HepG2 (cell line): Measurements from ENCODE around the gene VARS2. TPM values are rescaled to one million over a fixed set of nuclear protein-coding genes. Genes with fewer than 3 reads are reported as not detected.

Experiments used
- ATAC-seq: fragments of 200-7000 bp; cut with Tn5 transposase; 3 replicates; pipeline ENCODE4 v1.9.1; 2020; ENCODE audit warnings: mild to moderate bottlenecking, moderate library complexity
- BruUV-seq: library from RNA; stranded (reverse); fragments of 400-500 nt; replicated peaks from 2 replicates; lab custom pipeline; 2021; lab: Mats Ljungman, UMichigan
- CTCF ChIA-PET: fragments of 300-600 bp; formaldehyde crosslinking; extraction: SDS; loops from one replicate; lab custom pipeline; 2021; ENCODE audit warnings: low total read pairs, inconsistent platforms, low intra/inter-chr PET ratio; lab: Yijun Ruan, JAX
- POLR2A ChIA-PET: fragments of 350-600 bp; sonication (Branson Sonifier 250); formaldehyde crosslinking; loops from one replicate; lab custom pipeline; 2020; ENCODE audit warnings: antibody characterized with exemption, inconsistent platforms; lab: Yijun Ruan, JAX
- DNase-seq: peaks from one replicate; pipeline ENCODE4 v3.0.0-alpha.2; 2015; ENCODE audit warnings: low spot score
- FAIRE-seq: peaks from 3 replicates; lab custom pipeline; 2011; peaks lifted over from hg19 to GRCh38; lab: Jason Lieb, UNC
- H2AFZ ChIP-seq: one replicate; pipeline ENCODE4 v1.6.1; 2011; ENCODE audit warnings: low read length, inconsistent platforms
- H3K27ac ChIP-seq: fragments of 300-600 bp; 3 replicates; pipeline ENCODE4 v1.8.0; 2011; ENCODE audit warnings: mixed run types, mild to moderate bottlenecking, mixed read lengths, low read length, inconsistent platforms; ENCODE audit not compliant: insufficient read depth; ENCODE audit errors: extremely low read length
- H3K27me3 ChIP-seq, 2 experiments: fragments of 200-600 bp in 1 of 2; 2 replicates in 1 of 2; 3 replicates in 1 of 2; pipeline versions ENCODE4 v1.6.0 to v1.8.0; 2011; ENCODE audit warnings: low read length in 2 of 2, mild to moderate bottlenecking in 2 of 2, moderate library complexity in 2 of 2, inconsistent platforms in 1 of 2; ENCODE audit not compliant: insufficient read depth in 2 of 2, control insufficient read depth in 1 of 2
- H3K36me3 ChIP-seq, 2 experiments: fragments of 200-600 bp in 1 of 2; replicated peaks in 1 of 2; 2 replicates in 1 of 2; 3 replicates in 1 of 2; pipeline versions ENCODE4 v1.5.1 to v1.8.0; 2011; ENCODE audit warnings: low read length in 2 of 2, inconsistent platforms in 1 of 2; ENCODE audit not compliant: insufficient read depth in 2 of 2, control insufficient read depth in 1 of 2
- H3K4me1 ChIP-seq: 2 replicates; pipeline ENCODE4 v1.5.1; 2012; ENCODE audit warnings: low read length, inconsistent platforms; ENCODE audit not compliant: insufficient read depth
- H3K4me2 ChIP-seq: 2 replicates; pipeline ENCODE4 v1.6.0; 2011; ENCODE audit warnings: low read depth, low read length, inconsistent platforms
- H3K4me3 ChIP-seq, 3 experiments: fragments of 200-600 bp in 1 of 3; sonication (generic), shearing (Covaris generic) in 1 of 3; replicated peaks in 1 of 3; 2 replicates each; pipeline ENCODE4 v1.5.1; 2011 to 2016; ENCODE audit warnings: low read length in 3 of 3, inconsistent platforms in 2 of 3, low read depth in 2 of 3, mild to moderate bottlenecking in 2 of 3, control low read depth in 1 of 3, mixed read lengths in 1 of 3; ENCODE audit not compliant: insufficient read depth in 1 of 3
- H3K79me2 ChIP-seq: one replicate; pipeline ENCODE4 v1.6.1; 2011; ENCODE audit warnings: low read length, inconsistent platforms; ENCODE audit not compliant: insufficient read depth
- H3K9ac ChIP-seq: 2 replicates; pipeline ENCODE4 v1.6.0; 2011; ENCODE audit warnings: mild to moderate bottlenecking, low read depth, low read length, inconsistent platforms; ENCODE audit not compliant: insufficient read depth
- H3K9me3 ChIP-seq: 2 replicates; pipeline ENCODE4 v1.5.1; 2012; ENCODE audit warnings: mild to moderate bottlenecking, low read length
- H4K20me1 ChIP-seq: 2 replicates; pipeline ENCODE4 v1.6.0; 2011; ENCODE audit warnings: inconsistent platforms, mild to moderate bottlenecking, low read length, moderate library complexity; ENCODE audit not compliant: insufficient read depth
- ATF7 ChIP-seq, 2 experiments: fragments of 450-650 bp in 1 of 2; sonication (generic) in 1 of 2; formaldehyde crosslinking in 1 of 2; IDR thresholded peaks; 2 replicates each; pipeline versions ENCODE4 v1.4.0 to v1.6.1; 2016 to 2020; ENCODE audit warnings: antibody characterized with exemption in 1 of 2, mild to moderate bottlenecking in 1 of 2, missing genetic modification reagents in 1 of 2
- EZH2 ChIP-seq: conservative IDR thresholded peaks from 2 replicates; pipeline ENCODE4 v1.6.1; 2012; ENCODE audit warnings: mild to moderate bottlenecking, low read depth, low read length, moderate library complexity
- RBAK ChIP-seq: sonication (generic); formaldehyde crosslinking; IDR thresholded peaks from 2 replicates; pipeline ENCODE4 v1.5.1; 2020; ENCODE audit warnings: mild to moderate bottlenecking, missing genetic modification reagents
- SRSF1 ChIP-seq: fragments of 200-400 bp; formaldehyde crosslinking; optimal IDR thresholded peaks from 2 replicates; pipeline ENCODE3; 2017; ENCODE audit warnings: mild to moderate bottlenecking, low read depth, low read length, moderate library complexity
- ZNF354B ChIP-seq: sonication (generic); formaldehyde crosslinking; IDR thresholded peaks from 2 replicates; pipeline ENCODE4 v1.8.0; 2022; ENCODE audit warnings: mild to moderate bottlenecking, missing genetic modification reagents
- ZNF75D ChIP-seq: sonication (generic); formaldehyde crosslinking; IDR thresholded peaks from 2 replicates; pipeline ENCODE4 v1.8.1; 2023; ENCODE audit warnings: missing genetic modification reagents, mild to moderate bottlenecking, borderline replicate concordance
- WGBS: methylation state at CpG from one replicate; pipeline ENCODE4 v1.1.6; 2017; ENCODE audit warnings: low lambda C conversion rate; 5-methylcytosine and 5-hydroxymethylcytosine counted together
- in situ Hi-C: cut with HindIII; loops from 2 replicates; pipeline ENCODE4 v1.10.0; 2017; ENCODE audit warnings: low pct_unique_long_range_greater_than_20kb; ENCODE audit not compliant: extremely low pct_ligation_motif_present
- intact Hi-C: fragments of 100-400 bp; cut with micrococcal nuclease; formaldehyde crosslinking; loops from one replicate; pipeline ENCODE4 v1.10.0; 2022; ENCODE audit not compliant: unreplicated experiment
- polyA plus RNA-seq, 8 experiments: library from polyadenylated mRNA; depleted of rRNA in 3 of 8; stranded (reverse) in 7 of 8; unstranded in 1 of 8; fragments of >200 nt; fragmentation: Illumina TruSeq in 4 of 8; extraction: Trizol in 4 of 8; gene quantifications; 2 replicates each; pipeline versions ENCODE4 v1.2.1 to v1.2.3, GENCODE V29; 2011 to 2016; ENCODE audit warnings: low read depth in 4 of 8, missing spikeins in 1 of 8, mixed read lengths in 1 of 8; ENCODE audit not compliant: insufficient read depth in 1 of 8
- total RNA-seq, 5 experiments: library from RNA; depleted of rRNA; stranded (reverse); fragments of >200 nt; fragmentation: Illumina TruSeq; extraction: Trizol; gene quantifications; 2 replicates each; pipeline ENCODE4 v1.2.3, GENCODE V29; 2016; ENCODE audit warnings: low read depth in 1 of 5
- TF ChIP-seq, protein P1 (sequence below): IDR thresholded peaks from 2 replicates; pipeline ENCODE4 v1.6.1; 2016; ENCODE audit warnings: mild to moderate bottlenecking
- TF ChIP-seq, protein P2 (sequence below), 2 experiments: fragments of 450-650 bp in 1 of 2; sonication (generic) in 1 of 2; formaldehyde crosslinking in 1 of 2; IDR thresholded peaks; 2 replicates each; pipeline versions ENCODE4 v1.6.1 to v1.8.0; 2016 to 2022; ENCODE audit warnings: antibody characterized with exemption in 1 of 2, mild to moderate bottlenecking in 1 of 2, missing genetic modification reagents in 1 of 2

The VARS2 gene
- total and polyA plus RNA-seq, 2 of the 13 experiments (the other 11 are each of a cell fraction or from before 2014, with no cell fraction given), result 61.8 to 71.8 TPM

GRCh38 chr6:30871592-30872183, 42.4 kb upstream of the VARS2 start:
- Histone ChIP-seq H3K9me3 (peaks cover 16% of the 10 kb centered on the region; the same call in 1 of the 2 replicates), H3K4me1 (peaks cover 8% of the 10 kb centered on the region), H3K36me3 (no peaks in the 10 kb centered on the region), H2AFZ (no peak overlapping the region), H3K4me3 (no peak overlapping the region), H3K27ac (no peak overlapping the region), H4K20me1 (no peaks in the 10 kb centered on the region)
- in situ Hi-C loops, result no loop called here
- DNase-seq (no peak), FAIRE-seq (no peak), ATAC-seq (no peak)
- no TSS peak for BruUV-seq
- 44% methylated on average over 4 of the region's 4 CpGs for WGBS
- CTCF ChIA-PET, result no interaction called here
- no peak for TF ChIP-seq ATF7 (IDR thresholded peaks at IDR 0.05)
- TF ChIP-seq ATF7 (CRISPR knock-in tag; IDR thresholded peaks at IDR 0.05), result no peak
- no peak for TF ChIP-seq SRSF1
- no peak for TF ChIP-seq ZNF75D (CRISPR knock-in tag)
- TF ChIP-seq EZH2, result no peak
- TF ChIP-seq, protein P1, sequence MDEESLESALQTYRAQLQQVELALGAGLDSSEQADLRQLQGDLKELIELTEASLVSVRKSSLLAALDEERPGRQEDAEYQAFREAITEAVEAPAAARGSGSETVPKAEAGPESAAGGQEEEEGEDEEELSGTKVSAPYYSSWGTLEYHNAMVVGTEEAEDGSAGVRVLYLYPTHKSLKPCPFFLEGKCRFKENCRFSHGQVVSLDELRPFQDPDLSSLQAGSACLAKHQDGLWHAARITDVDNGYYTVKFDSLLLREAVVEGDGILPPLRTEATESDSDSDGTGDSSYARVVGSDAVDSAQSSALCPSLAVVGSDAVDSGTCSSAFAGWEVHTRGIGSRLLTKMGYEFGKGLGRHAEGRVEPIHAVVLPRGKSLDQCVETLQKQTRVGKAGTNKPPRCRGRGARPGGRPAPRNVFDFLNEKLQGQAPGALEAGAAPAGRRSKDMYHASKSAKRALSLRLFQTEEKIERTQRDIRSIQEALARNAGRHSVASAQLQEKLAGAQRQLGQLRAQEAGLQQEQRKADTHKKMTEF (CRISPR knock-in tag), result no peak
- TF ChIP-seq RBAK (CRISPR knock-in tag), result no peak
- TF ChIP-seq ZNF354B, result no peak
- TF ChIP-seq, protein P2, sequence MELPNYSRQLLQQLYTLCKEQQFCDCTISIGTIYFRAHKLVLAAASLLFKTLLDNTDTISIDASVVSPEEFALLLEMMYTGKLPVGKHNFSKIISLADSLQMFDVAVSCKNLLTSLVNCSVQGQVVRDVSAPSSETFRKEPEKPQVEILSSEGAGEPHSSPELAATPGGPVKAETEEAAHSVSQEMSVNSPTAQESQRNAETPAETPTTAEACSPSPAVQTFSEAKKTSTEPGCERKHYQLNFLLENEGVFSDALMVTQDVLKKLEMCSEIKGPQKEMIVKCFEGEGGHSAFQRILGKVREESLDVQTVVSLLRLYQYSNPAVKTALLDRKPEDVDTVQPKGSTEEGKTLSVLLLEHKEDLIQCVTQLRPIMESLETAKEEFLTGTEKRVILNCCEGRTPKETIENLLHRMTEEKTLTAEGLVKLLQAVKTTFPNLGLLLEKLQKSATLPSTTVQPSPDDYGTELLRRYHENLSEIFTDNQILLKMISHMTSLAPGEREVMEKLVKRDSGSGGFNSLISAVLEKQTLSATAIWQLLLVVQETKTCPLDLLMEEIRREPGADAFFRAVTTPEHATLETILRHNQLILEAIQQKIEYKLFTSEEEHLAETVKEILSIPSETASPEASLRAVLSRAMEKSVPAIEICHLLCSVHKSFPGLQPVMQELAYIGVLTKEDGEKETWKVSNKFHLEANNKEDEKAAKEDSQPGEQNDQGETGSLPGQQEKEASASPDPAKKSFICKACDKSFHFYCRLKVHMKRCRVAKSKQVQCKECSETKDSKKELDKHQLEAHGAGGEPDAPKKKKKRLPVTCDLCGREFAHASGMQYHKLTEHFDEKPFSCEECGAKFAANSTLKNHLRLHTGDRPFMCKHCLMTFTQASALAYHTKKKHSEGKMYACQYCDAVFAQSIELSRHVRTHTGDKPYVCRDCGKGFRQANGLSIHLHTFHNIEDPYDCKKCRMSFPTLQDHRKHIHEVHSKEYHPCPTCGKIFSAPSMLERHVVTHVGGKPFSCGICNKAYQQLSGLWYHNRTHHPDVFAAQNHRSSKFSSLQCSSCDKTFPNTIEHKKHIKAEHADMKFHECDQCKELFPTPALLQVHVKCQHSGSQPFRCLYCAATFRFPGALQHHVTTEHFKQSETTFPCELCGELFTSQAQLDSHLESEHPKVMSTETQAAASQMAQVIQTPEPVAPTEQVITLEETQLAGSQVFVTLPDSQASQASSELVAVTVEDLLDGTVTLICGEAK (IDR thresholded peaks at IDR 0.05), result no peak
- TF ChIP-seq, protein P2 (CRISPR knock-in tag; IDR thresholded peaks at IDR 0.05), result no peak
- TF ChIP-seq, all 625 proteins: peak for 0
- H3K79me2 ChIP-seq, result no peaks in the 10 kb centered on the region
- no peak overlapping the region for H3K4me2 ChIP-seq
- no peaks in the 10 kb centered on the region for H3K27me3 ChIP-seq
- intact Hi-C loops, result no loop called here
- H3K9ac ChIP-seq, result no peak overlapping the region
- POLR2A ChIA-PET, result interaction anchor here (1.0 kb wide), 1 partner anchor 12 kb away, joined by 3 read pairs; the partner anchor contains the start of gene DDR1
